Stimulated activated naive CD4-positive, alpha-beta T cell (primary cell): Measurements from ENCODE around the gene VPS13A.
A peak's percentile ranks its signal among the peaks of the same experiment; 100 is the strongest.
"Not testable (repeated sequence)": the region's sequence is repeated elsewhere in the genome, so short reads cannot be mapped to it uniquely, and the experiment has no call there.

ENCODE experiments used
- DNase-seq, 6 experiments: peaks; one replicate each; lab custom pipeline; 2025; lab: John Stamatoyannopoulos, UW

The VPS13A gene

GRCh38 chr9:77423841-77424240 lies 246.5 kb downstream of the VPS13A start:
- DNase-seq: no peak

GRCh38 chr9:77424993-77425392 lies 247.7 kb downstream of the VPS13A start:
- no peak for DNase-seq

DNA sequence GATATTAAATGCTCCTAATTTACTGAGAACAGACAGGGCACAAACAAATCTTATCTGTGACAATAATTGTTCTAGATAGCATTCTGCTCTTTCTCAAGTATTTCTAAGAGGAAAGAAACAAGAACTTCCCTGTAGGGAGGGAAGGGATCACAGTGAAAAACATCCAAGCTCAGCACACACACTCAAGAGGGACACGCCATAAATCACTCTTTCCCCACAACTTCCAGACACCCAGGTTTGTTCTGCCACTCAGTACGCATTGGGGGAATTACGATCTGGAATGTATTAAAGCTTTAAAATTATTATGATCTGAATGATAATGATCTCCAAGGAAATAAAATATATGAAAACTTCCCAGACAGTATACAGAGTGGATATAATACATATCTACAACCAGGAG lies 249.4 kb downstream of the VPS13A start:
- DNase-seq: no peak

DNA sequence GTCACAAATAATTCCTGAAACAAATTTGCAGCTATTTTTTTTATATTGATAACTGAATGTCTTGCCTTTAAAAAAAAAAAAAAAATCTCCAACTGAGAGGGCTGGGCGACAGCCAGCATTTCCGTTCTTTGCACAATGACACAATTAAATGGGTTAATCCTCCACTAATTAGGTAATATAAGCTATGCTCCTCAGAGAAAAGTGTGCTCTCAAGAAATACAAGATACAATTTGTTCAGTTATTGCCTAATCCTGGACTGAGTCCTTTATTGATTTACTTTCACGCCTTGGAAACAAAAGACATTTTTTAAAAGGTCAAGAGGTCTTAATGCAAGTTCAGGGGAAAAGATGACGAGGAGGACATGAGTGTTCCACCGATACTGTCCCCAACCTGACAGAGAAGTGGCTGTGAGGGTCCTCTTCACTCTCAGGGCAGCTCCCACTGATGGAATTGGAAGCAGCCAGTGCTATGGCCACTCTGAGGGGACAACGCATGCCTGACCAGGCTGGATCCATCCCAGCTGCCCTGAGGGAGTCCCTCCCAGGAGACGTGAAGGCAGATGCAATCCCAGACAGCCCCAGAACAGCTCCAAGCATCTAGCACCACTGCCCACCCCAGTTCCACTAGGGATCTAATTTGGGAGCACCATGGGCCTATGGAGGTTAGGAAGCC lies 250.1 kb downstream of the VPS13A start:
- DNase-seq: no peak

DNA sequence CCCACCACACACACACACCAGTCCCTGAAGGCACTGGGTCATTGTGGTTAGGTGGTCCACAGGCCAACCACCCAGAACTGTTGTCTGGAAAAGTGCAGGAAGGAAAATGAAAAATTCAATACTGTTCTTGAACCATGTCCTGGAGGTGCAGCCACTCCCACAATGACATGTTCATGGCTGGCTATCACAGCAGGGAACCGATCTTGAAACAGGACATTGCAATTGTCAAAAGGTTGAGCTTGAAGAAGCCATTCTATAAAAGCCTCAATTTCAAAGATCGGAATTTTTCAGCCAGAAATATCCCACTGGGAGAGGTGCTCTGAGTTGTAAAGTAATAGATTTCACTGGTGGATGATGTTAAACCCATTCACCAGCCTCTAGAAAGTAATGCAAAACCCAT lies 252.6 kb downstream of the VPS13A start:
- no peak for DNase-seq

- DNase-seq: no peak
These were observed 254.7 kb downstream of the VPS13A start for GRCh38 chr9:77432053-77432452.

DNA sequence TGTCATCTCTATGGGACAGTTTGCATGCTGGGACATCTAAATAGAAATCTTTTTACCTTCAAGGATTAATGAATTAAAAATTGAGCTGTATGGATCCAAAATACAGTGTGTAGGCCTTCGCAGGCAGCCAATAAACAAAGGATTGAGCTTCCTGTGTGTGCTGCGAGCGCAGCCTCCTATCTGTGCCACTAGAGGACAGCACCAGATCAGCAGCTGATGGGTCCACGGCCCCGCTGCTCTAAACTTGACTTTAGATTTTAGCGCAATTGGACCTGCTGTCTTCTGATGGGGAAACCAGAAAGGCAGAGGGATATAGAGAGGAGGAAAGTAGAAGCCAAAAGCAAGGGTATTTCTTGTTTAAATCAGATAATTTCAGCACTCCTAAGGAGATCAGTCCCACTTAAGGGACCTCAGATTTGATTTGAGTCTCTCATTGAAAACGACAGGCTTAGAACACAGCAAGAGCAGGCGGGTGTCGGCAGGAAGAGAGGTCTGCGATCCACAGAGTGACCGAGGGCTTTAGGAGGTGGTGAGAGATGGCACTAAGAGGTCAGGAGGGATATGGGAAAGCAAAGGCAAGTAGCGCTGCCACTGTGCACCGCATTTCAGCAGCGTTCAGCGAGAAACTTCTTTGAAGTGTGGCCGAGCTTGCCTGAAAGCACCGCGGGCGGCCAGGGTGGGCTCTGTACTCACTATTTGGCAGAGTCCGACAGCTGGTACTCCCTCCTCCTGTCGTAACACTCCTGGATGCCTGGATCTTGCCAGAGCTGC lies 256.5 kb downstream of the VPS13A start:
- peak; percentile 16 to 54 (median 30) for DNase-seq

DNA sequence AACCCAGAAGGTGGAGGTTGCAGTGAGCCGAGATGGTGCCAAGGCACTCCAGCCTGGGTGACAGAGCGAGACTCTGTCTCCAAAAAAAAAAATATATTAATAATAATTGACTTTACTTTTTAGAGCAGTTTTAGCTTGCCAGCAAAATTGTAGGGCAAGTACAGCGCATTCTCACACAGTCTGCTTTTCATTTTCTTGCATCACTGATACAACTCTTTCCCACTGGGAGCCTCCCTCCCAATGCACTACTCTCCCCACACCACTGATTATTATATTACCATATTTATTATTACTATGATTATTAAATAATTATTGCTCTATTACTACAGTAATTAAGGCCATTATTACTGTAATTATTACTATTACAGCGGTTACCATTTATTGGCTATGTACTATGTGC lies 257.9 kb downstream of the VPS13A start:
- no peak for DNase-seq

- no peak for DNase-seq
These were observed 258.4 kb downstream of the VPS13A start for GRCh38 chr9:77435688-77436087.

GRCh38 chr9:77438653-77439052 lies 261.3 kb downstream of the VPS13A start:
- no peak for DNase-seq

- no peak for DNase-seq
These were observed 262.7 kb downstream of the VPS13A start for GRCh38 chr9:77440057-77440456.

DNA sequence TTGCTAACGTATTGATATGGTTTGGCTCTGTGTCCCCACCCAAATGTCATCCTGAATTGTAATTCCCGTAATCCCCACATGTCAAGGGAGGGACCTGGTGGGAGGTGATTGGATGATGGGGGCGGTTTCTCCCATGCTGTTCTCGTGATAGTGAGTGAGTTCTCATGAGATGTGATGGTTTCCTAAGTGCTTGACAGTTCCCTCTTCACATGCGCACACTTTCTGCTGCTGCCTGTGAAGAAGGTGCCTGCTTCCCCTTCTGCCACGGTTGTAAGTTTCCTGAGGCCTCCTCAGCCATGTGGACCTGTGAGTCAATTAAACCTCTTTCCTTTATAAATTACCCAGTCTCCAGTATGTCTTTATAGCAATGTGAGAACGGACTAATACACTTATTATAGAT lies 263.8 kb downstream of the VPS13A start:
- not testable (repeated sequence) for DNase-seq

- no peak for DNase-seq
These were observed 265.1 kb downstream of the VPS13A start for GRCh38 chr9:77442436-77442835.

- DNase-seq: no peak
These were observed 270.3 kb downstream of the VPS13A start for GRCh38 chr9:77447646-77448045.

DNA sequence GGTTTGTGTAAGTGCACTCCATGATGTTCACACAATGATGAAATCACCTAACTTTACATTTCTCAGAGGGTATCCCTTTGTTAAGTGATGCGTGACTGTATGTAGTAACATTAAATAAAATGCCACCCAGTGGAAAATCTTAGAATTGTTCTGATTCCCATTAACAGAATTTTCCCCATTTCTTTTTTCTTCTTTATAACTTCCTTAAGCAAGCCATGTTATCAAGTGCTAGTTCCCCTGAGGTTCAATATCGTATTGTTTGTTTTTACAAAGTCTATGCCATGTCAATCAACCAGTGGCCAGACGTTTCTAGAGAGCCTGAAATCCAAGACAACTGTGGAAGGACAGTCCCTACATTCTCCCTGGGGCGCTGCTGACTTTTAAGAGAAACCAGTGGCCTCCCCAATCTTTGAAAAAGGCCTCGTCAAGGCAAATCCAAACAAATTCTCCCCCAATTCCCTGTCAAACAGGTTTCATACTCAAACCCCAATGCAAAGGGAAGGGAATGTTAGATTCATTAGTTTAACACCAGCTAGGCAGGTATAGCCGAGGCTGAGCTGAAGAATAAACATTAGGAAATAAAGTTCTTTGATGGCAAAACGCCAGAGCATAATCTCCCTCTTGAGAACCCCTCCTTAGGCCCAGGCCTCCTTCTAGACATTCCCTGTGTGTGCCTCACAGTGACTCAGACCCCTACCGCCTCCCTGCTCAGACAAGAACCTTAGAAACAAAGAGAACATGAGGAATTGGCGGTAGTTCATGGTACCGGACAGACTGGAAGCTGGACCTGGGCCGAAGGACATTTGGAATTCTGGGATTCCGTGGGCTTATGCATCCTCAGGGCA lies 272.1 kb downstream of the VPS13A start:
- no peak for DNase-seq

DNA sequence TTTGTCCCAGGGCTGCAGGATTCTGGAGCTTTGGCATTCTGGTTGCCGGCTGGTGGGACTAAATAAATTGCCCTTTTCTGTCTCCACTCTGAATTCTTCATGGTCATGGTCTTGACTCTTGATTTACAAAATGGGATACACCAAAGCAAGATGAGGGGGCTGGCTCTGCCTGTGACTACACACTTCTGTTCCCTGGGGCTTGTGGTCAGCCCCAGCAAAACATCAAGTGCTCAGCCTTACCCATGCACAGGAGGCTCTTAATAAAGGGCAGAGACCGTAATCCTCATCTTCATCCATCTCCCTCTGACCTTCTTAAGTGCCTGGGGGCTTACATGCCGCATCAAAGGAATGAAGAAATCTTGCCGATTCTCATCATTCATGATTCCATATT lies 272.7 kb downstream of the VPS13A start:
- no peak for DNase-seq

- DNase-seq: no peak
These were observed 274.2 kb downstream of the VPS13A start for GRCh38 chr9:77451507-77451906.

DNA sequence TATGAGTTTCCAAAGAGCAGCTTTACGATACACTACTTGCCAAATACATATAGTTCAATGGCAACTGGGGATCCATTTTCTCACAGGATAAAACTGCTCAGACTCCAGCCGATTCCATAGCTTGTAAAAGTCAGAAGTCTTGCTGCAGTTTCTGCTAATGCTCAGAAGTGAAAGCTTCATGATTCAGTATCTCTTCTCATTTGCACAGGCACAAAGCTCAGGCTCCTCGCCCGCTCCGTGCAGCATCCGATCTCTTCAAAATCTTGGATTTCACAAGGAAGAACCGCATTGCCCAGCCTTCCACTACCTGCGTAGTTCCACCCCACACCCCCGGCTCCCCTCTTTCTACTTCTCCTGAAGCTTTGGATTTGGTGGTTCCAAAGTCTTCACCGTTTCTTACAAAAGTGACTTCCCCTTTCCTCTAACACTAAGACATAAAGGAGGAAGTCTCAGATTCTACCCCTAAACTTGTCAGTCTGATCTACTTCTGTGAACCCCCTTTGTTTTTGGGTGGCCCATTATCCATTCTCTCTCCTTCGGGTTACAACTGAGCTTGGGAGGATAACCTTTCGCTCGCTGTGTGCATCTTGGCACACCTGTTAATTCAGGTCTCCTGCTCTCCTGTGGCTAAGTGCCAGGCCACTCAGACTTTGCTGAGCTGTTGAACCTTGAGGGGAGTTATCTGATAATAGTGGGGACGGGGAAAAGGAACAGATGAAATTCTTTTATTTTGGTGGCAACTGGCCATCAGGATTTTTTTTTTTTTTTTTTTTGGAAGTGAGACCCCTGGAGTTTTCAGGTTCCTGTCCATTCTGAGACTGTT lies 276.7 kb downstream of the VPS13A start:
- peak in 2 of 6 experiments; percentile 6 to 37 for DNase-seq

DNA sequence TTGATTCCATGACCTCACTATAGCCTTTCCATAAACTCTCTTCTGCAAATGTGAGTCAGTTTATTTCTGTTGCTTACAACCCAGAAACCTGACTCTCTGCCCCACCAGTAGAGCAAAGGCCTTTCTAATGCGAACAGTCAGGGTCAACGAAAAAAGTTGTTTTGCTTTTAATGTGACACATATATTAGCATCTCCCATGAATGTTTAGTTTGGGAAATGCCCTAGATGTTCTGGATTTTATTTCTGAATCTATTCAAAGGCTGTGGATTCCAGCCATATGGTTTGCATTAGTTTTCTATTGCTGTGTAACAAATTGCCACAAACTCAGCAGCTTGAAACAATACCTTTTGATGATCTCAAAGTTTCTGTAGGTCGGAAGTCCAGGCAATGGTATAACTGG lies 277.3 kb downstream of the VPS13A start:
- no peak for DNase-seq

DNA sequence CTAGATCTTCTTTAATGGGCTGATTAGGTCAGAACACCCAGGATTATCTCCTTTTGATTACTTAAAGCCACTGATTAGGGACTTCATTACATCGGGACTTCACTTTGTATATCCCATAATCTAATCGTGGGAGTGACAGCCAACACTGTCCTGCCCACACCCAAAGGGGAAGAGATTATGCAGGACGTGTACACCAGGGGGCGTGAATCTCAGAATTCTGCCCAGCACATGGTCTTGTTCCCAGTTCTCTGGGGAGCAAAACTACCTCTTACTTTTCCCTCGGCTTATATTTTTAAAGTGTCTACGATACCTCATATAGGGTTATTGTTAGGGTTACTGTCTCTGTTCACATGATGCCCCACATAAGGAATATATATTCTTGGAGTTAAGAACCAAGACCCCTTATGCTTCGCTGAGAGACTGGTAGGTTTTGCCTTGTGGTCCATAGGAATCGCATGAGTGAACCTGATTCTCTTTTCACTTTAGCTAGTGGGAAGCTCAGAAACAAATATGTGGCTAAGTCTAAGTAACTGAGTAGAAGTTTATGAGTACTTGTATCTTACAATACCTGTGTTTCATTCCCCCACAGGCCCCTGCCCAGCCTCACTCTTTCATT lies 278.1 kb downstream of the VPS13A start:
- DNase-seq: peak in 3 of 6 experiments; percentile 3 to 20 (median 15)

DNA sequence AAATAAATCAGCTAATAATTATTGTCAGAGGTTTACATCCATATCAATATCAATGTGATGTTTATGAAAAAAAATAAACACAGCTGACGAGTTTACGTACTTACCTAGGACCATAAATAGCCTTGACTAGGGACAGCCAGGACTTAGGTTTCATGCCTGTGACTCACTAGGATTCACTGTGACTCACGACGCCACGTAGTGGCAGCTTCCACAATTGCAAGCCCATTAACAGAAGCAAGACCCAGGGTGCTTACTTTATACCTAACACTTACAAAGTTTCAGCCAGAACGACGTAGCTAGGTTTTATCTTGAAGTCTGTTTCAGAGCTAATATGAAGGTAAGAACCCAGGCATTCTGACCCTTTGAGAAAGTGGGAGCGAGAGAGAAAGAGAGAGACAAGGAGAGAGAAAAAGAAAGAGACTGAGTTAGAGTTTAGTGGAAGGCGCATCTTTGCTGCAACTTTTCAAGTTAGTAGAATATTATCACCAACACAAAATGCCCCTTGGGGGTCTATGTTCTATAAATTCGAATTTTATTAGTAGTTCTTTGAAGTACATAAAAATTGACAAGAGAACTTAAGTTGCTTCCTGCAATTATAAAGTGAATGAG lies 279.6 kb downstream of the VPS13A start:
- peak; percentile 7 to 73 (median 58) for DNase-seq
